Osteocyte (in vitro differentiated cells): ENCODE measurements around the gene KCTD1. TPM values are rescaled to one million over a fixed set of nuclear protein-coding genes. Genes with fewer than 3 reads are reported as not detected.

Source experiments
- DNase-seq: peaks from one replicate; pipeline ENCODE4 v3.0.0; 2021; ENCODE audit warnings: mixed read lengths; ENCODE audit not compliant: unreplicated experiment; ENCODE audit errors: extremely low spot score
- H3K27ac Mint-ChIP-seq: one replicate; pipeline ENCODE4 v1.8.0; 2021; ENCODE audit warnings: mild to moderate bottlenecking, mixed read lengths; ENCODE audit not compliant: unreplicated experiment
- H3K27me3 Mint-ChIP-seq: one replicate; pipeline ENCODE4 v1.8.0; 2021; ENCODE audit warnings: mixed read lengths; ENCODE audit not compliant: unreplicated experiment
- H3K36me3 Mint-ChIP-seq: one replicate; pipeline ENCODE4 v1.8.0; 2021; ENCODE audit warnings: mixed read lengths; ENCODE audit not compliant: unreplicated experiment
- H3K4me1 Mint-ChIP-seq: one replicate; pipeline ENCODE4 v1.8.0; 2021; ENCODE audit warnings: mixed read lengths; ENCODE audit not compliant: unreplicated experiment
- H3K4me3 Mint-ChIP-seq: one replicate; pipeline ENCODE4 v1.8.0; 2021; ENCODE audit warnings: mild to moderate bottlenecking, moderate library complexity, mixed read lengths; ENCODE audit not compliant: unreplicated experiment
- H3K9me3 Mint-ChIP-seq: one replicate; pipeline ENCODE4 v1.8.0; 2021; ENCODE audit warnings: mixed read lengths; ENCODE audit not compliant: unreplicated experiment
- total RNA-seq: library from RNA; stranded (reverse); gene quantifications from 2 replicates; pipeline ENCODE4 v1.2.1, GENCODE V29; 2021
- TF ChIP-seq, protein P1 (sequence below): fragments of 200-600 bp; sonication (generic); IDR thresholded peaks from 2 replicates; pipeline ENCODE4 v1.5.0; 2021; ENCODE audit warnings: antibody characterized with exemption, mild to moderate bottlenecking, moderate library complexity

Gene KCTD1
- total RNA-seq, 1 donor from 2014 or later, result 25.7 TPM

DNA sequence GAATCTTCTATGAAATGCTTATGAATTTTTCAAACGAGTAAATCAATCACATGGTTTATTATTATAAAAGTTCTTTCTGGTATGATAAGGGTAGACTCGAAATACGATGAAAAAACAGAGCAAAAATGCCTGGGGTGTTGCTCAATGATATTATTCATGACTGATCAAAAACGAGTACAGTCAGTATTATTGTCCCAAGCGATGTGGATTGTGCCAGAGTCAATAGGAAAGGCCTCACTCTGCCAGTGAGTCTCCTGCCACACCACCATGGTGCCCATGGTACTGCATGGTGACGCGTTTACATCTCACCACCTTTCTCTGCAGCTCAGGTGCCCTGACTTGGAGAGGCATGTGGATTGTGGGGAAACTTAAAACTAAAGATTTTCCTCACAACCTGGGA lies 58.5 kb downstream of the KCTD1 start:
- TF ChIP-seq, protein P1, sequence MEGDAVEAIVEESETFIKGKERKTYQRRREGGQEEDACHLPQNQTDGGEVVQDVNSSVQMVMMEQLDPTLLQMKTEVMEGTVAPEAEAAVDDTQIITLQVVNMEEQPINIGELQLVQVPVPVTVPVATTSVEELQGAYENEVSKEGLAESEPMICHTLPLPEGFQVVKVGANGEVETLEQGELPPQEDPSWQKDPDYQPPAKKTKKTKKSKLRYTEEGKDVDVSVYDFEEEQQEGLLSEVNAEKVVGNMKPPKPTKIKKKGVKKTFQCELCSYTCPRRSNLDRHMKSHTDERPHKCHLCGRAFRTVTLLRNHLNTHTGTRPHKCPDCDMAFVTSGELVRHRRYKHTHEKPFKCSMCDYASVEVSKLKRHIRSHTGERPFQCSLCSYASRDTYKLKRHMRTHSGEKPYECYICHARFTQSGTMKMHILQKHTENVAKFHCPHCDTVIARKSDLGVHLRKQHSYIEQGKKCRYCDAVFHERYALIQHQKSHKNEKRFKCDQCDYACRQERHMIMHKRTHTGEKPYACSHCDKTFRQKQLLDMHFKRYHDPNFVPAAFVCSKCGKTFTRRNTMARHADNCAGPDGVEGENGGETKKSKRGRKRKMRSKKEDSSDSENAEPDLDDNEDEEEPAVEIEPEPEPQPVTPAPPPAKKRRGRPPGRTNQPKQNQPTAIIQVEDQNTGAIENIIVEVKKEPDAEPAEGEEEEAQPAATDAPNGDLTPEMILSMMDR, result no peak
- Mint-ChIP-seq H3K27ac (no peak overlapping the region), H3K9me3 (no peaks in the 10 kb centered on the region), H3K36me3 (peaks cover 13% of the 10 kb centered on the region), H3K27me3 (no peaks in the 10 kb centered on the region), H3K4me3 (no peak overlapping the region), H3K4me1 (peaks cover 8% of the 10 kb centered on the region)
- no peak for DNase-seq

DNA sequence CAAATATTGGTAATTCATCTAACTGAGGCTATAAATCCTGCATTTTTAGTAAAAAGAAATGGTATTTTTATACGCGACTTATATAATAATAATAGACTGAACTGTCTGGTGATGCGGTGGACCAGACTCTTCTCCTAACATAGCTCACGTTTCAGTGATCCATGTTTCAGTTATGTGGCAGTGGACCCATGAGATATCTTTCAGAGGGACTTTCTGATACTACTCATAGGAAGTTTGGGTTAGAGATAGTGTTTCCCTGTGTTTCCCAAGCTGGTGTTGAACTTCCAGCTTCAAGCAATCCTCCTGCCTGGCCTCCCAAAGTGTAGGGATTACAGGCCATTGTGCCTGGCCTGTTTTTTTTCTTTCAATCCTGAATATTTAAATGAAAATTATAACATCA lies 59.2 kb downstream of the KCTD1 start:
- Mint-ChIP-seq H3K27ac (no peak overlapping the region), H3K4me1 (peaks cover 8% of the 10 kb centered on the region), H3K9me3 (no peaks in the 10 kb centered on the region), H3K4me3 (no peak overlapping the region), H3K27me3 (no peaks in the 10 kb centered on the region), H3K36me3 (peaks cover 17% of the 10 kb centered on the region)
- TF ChIP-seq, protein P1, result no peak
- DNase-seq, result no peak

DNA sequence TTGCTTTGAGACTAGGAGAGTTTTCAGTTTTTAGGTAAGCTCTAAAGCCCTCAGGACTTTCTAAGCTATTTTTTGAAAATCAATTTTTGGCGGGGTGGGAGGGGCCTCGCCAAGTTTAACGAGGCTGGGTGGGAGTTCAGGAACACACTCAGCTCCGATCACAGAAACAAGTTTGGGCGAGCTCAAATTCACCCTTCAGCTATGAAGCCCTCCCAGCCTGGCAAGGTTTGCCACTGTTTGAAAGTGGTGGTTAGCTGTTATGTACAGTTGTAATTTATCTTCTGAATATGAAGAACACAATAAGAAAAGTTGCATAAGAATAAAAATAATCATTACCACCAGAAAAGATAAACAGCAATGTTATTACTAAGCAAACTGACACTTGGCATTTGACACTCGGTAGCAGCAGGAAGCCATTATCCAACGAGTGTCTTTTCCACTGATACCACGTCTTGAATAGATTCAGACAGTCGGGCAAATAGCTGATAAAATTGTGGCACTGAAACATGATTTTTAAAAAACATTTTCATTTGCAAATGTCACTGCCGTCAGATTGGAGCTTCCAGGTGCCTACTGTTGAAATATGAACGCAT lies 59.8 kb downstream of the KCTD1 start:
- H3K4me3 Mint-ChIP-seq, result no peak overlapping the region
- H3K36me3 Mint-ChIP-seq, result peaks cover 17% of the 10 kb centered on the region
- no peak for DNase-seq
- TF ChIP-seq, protein P1, result no peak
- no peak overlapping the region for H3K27ac Mint-ChIP-seq
- peaks cover 8% of the 10 kb centered on the region for H3K4me1 Mint-ChIP-seq
- no peaks in the 10 kb centered on the region for H3K27me3 Mint-ChIP-seq
- H3K9me3 Mint-ChIP-seq, result no peaks in the 10 kb centered on the region

DNA sequence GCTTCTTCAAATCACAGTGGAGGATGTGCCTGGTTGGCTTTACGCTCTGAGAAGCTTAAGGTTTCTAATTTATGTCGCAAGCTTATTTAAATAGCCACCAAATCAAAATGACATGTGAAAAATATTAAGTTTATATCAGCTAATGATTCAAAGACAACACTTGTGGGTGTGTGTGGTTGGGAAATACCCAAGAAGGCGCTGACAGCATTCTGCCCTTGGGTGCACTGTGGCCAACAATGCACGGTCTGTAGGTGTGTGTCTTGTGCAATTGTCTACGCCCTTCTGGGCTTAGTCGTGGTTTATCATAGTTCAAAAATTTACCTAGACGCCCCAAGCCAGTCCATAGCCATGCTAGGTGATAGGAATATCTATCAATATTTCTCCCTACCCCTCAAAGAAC lies 60.9 kb downstream of the KCTD1 start:
- Mint-ChIP-seq H3K27me3 (no peaks in the 10 kb centered on the region), H3K27ac (no peak overlapping the region), H3K4me3 (no peak overlapping the region), H3K4me1 (peaks cover 8% of the 10 kb centered on the region), H3K9me3 (no peaks in the 10 kb centered on the region), H3K36me3 (peaks cover 15% of the 10 kb centered on the region)
- no peak for DNase-seq
- TF ChIP-seq, protein P1, result no peak

DNA sequence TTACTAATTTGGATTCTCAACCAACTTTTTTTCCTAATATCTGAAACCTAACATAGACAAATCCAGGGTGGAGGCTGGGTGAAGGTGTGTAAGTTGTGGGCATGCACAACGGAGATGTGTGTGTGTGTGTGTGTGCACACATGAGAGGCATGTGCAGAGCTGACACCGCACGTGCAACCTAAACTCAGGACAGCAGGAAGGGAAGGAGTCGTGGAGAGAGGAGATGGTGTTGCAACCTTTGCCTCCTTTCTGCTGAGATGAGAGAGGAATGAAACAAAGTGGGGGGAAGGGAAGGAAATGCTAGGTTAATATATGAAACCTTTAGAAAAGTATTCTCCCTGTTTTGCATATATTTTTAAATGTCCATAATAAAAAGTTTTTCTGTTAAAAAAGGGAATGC lies 64.7 kb downstream of the KCTD1 start:
- Mint-ChIP-seq H3K36me3 (peaks cover 11% of the 10 kb centered on the region), H3K9me3 (no peaks in the 10 kb centered on the region), H3K4me3 (no peak overlapping the region), H3K27ac (no peak overlapping the region), H3K4me1 (peaks cover 26% of the 10 kb centered on the region), H3K27me3 (no peaks in the 10 kb centered on the region)
- TF ChIP-seq, protein P1, result no peak
- DNase-seq, result no peak
